Activated T-helper 1 cell treated with anti-CD3 and anti-CD28 coated beads, Interleukin-12 subunit alpha, Interleukin-12 subunit beta, Interleukin-2, Interleukin-4 antibody, amounts not matched to agents 30 ng/mL and 10 ng/mL and 1 ng/mL, durations not matched to agents 14 hours and 24 hours and 36 hours (primary cell): Measurements from ENCODE around the gene MTFMT. TPM values are rescaled to one million over a fixed set of nuclear protein-coding genes. Genes with fewer than 3 reads are reported as not detected.
"Not testable (repeated sequence)": the region's sequence is repeated elsewhere in the genome, so short reads cannot be mapped to it uniquely, and the experiment has no call there.

Experiments
- DNase-seq: peaks from one replicate; pipeline ENCODE4 v3.0.0; 2021; ENCODE audit warnings: low spot score
- H3K27ac Mint-ChIP-seq: one replicate; pipeline ENCODE4 v1.8.0; 2021; ENCODE audit warnings: mild to moderate bottlenecking, mixed read lengths
- H3K27me3 Mint-ChIP-seq: one replicate; pipeline ENCODE4 v1.8.0; 2022; ENCODE audit warnings: mild to moderate bottlenecking, moderate library complexity, mixed read lengths; ENCODE audit not compliant: insufficient read depth
- H3K36me3 Mint-ChIP-seq: one replicate; pipeline ENCODE4 v1.8.0; 2021; ENCODE audit warnings: low read depth, mixed read lengths
- H3K4me1 Mint-ChIP-seq: one replicate; pipeline ENCODE4 v1.8.0; 2021; ENCODE audit warnings: low read depth, mixed read lengths
- H3K4me3 Mint-ChIP-seq: one replicate; pipeline ENCODE4 v1.8.0; 2021; ENCODE audit warnings: mild to moderate bottlenecking, moderate library complexity, mixed read lengths
- H3K9me3 Mint-ChIP-seq: one replicate; pipeline ENCODE4 v1.8.0; 2021; ENCODE audit warnings: mixed read lengths
- intact Hi-C: fragments of 100-400 bp; cut with micrococcal nuclease; formaldehyde crosslinking; loops from one replicate; pipeline ENCODE4 v1.15.1; 2024
- total RNA-seq: library from RNA; stranded (reverse); gene quantifications from 2 replicates; pipeline ENCODE4 v1.2.3, GENCODE V29; 2022

The MTFMT gene
- 18.8 and 21.1 TPM in 2 replicates for total RNA-seq

- peak within 1 kb of the TSS; percentile 78 for H3K27ac Mint-ChIP-seq
Observed at GRCh38 chr15:65028921-65029735, at the start of gene MTFMT. Gene MTFMT (minus strand): TSS chr15:65029639. CDS start chr15:65029613, 26 bp downstream.

GRCh38 chr15:65077981-65078352, 48.5 kb upstream of the MTFMT start:
- intact Hi-C loops, result loop anchor here (1.0 to 2.0 kb wide), 2 partner anchors 23 to 45 kb away; no protein-coding TSS in a partner anchor
- peaks cover 34% of the 10 kb centered on the region for H3K27me3 Mint-ChIP-seq
- H3K4me1 Mint-ChIP-seq, result peaks cover 16% of the 10 kb centered on the region

More at GRCh38 chr15:65028921-65029735, at the start of gene MTFMT:
- Mint-ChIP-seq H3K27me3 (peaks cover 16% of the 10 kb centered on the region), H3K9me3 (no peaks in the 10 kb centered on the region), H3K4me1 (peaks cover 23% of the 10 kb centered on the region), H3K36me3 (peaks cover 14% of the 10 kb centered on the region), H3K4me3 (peak within 1 kb of the TSS; percentile 89)
- peak; percentile 83 for DNase-seq
- intact Hi-C loops, result loop anchor here (1.0 to 2.0 kb wide), 3 partner anchors 20 to 104 kb away; partner anchors contain the start of gene PDCD7

GRCh38 chr15:65077291-65077980, 48.0 kb upstream of the MTFMT start:
- intact Hi-C loops, result no loop called here
- H3K4me3 Mint-ChIP-seq, result no peak overlapping the region

More at GRCh38 chr15:65077981-65078352, 48.5 kb upstream of the MTFMT start:
- H3K36me3 Mint-ChIP-seq, result no peaks in the 10 kb centered on the region
- H3K4me3 Mint-ChIP-seq, result no peak overlapping the region
- peak; percentile 29 for DNase-seq
- no peaks in the 10 kb centered on the region for H3K9me3 Mint-ChIP-seq
- no peak overlapping the region for H3K27ac Mint-ChIP-seq

GRCh38 chr15:65076486-65077290, 47.2 kb upstream of the MTFMT start, which contains the start of gene KBTBD13:
Gene KBTBD13 (plus strand): TSS chr15:65076746. CDS start chr15:65076816, 70 bp downstream.
- Mint-ChIP-seq H3K4me1 (peaks cover 5% of the 10 kb centered on the region), H3K9me3 (no peaks in the 10 kb centered on the region), H3K27ac (no peak within 1 kb of the TSS), H3K4me3 (no peak within 1 kb of the TSS), H3K36me3 (no peaks in the 10 kb centered on the region), H3K27me3 (peaks cover 25% of the 10 kb centered on the region)
- no peak for DNase-seq
- intact Hi-C loops, result no loop called here

More at GRCh38 chr15:65077291-65077980, 48.0 kb upstream of the MTFMT start:
- Mint-ChIP-seq H3K9me3 (no peaks in the 10 kb centered on the region), H3K27ac (no peak overlapping the region), H3K27me3 (peaks cover 30% of the 10 kb centered on the region), H3K36me3 (no peaks in the 10 kb centered on the region), H3K4me1 (peaks cover 10% of the 10 kb centered on the region)
- no peak for DNase-seq

GRCh38 chr15:65075607-65076395, 46.4 kb upstream of the MTFMT start:
- DNase-seq, H3K36me3 Mint-ChIP-seq, H3K27ac Mint-ChIP-seq, H3K4me1 Mint-ChIP-seq, intact Hi-C loops, H3K9me3 Mint-ChIP-seq, H3K4me3 Mint-ChIP-seq: not testable (repeated sequence)
- peaks cover 20% of the 10 kb centered on the region for H3K27me3 Mint-ChIP-seq

- H3K4me3 Mint-ChIP-seq, H3K36me3 Mint-ChIP-seq, H3K27ac Mint-ChIP-seq, H3K9me3 Mint-ChIP-seq, H3K4me1 Mint-ChIP-seq, DNase-seq, intact Hi-C loops: not testable (repeated sequence)
- peaks cover 20% of the 10 kb centered on the region for H3K27me3 Mint-ChIP-seq
Observed at GRCh38 chr15:65074946-65075345, 45.5 kb upstream of the MTFMT start.

GRCh38 chr15:65072617-65073016, 43.2 kb upstream of the MTFMT start:
- Mint-ChIP-seq H3K27ac (no peak overlapping the region), H3K9me3 (no peaks in the 10 kb centered on the region), H3K36me3 (no peaks in the 10 kb centered on the region), H3K27me3 (peaks cover 15% of the 10 kb centered on the region), H3K4me3 (no peak overlapping the region), H3K4me1 (peaks cover under 1% of the 10 kb centered on the region)
- intact Hi-C loops, result no loop called here
- no peak for DNase-seq

GRCh38 chr15:65072027-65072426, 42.6 kb upstream of the MTFMT start:
- DNase-seq, result no peak
- Mint-ChIP-seq H3K36me3 (peaks cover 2% of the 10 kb centered on the region), H3K4me1 (peaks cover 4% of the 10 kb centered on the region), H3K9me3 (no peaks in the 10 kb centered on the region), H3K27me3 (peaks cover 18% of the 10 kb centered on the region), H3K27ac (no peak overlapping the region), H3K4me3 (no peak overlapping the region)
- intact Hi-C loops, result no loop called here

- no peak for DNase-seq
- peaks cover 2% of the 10 kb centered on the region for H3K36me3 Mint-ChIP-seq
Observed at GRCh38 chr15:65071381-65071811, 42.0 kb upstream of the MTFMT start.

GRCh38 chr15:65069779-65070546, 40.5 kb upstream of the MTFMT start:
- no peak overlapping the region for H3K4me3 Mint-ChIP-seq
- peaks cover 33% of the 10 kb centered on the region for H3K27me3 Mint-ChIP-seq
- peaks cover 4% of the 10 kb centered on the region for H3K4me1 Mint-ChIP-seq
- intact Hi-C loops, result no loop called here
- peaks cover 2% of the 10 kb centered on the region for H3K36me3 Mint-ChIP-seq
- no peak for DNase-seq
- no peaks in the 10 kb centered on the region for H3K9me3 Mint-ChIP-seq
- no peak overlapping the region for H3K27ac Mint-ChIP-seq

More at GRCh38 chr15:65071381-65071811, 42.0 kb upstream of the MTFMT start:
- intact Hi-C loops, result no loop called here
- H3K9me3 Mint-ChIP-seq, result no peaks in the 10 kb centered on the region
- H3K4me3 Mint-ChIP-seq, result no peak overlapping the region
- H3K27me3 Mint-ChIP-seq, result peaks cover 23% of the 10 kb centered on the region
- peaks cover 4% of the 10 kb centered on the region for H3K4me1 Mint-ChIP-seq
- no peak overlapping the region for H3K27ac Mint-ChIP-seq

- H3K4me1 Mint-ChIP-seq, result peaks cover 4% of the 10 kb centered on the region
- no peak overlapping the region for H3K4me3 Mint-ChIP-seq
- H3K9me3 Mint-ChIP-seq, result no peaks in the 10 kb centered on the region
- H3K27ac Mint-ChIP-seq, result no peak overlapping the region
- intact Hi-C loops, result no loop called here
- H3K27me3 Mint-ChIP-seq, result peaks cover 35% of the 10 kb centered on the region
- peaks cover 2% of the 10 kb centered on the region for H3K36me3 Mint-ChIP-seq
- DNase-seq, result no peak
Observed at GRCh38 chr15:65069179-65069578, 39.7 kb upstream of the MTFMT start.
